WTC11 (cell line): ENCODE data around the gene NQO2.

Source experiments
- CREB1 ChIP-seq: sonication (generic); formaldehyde crosslinking; IDR thresholded peaks from 2 replicates; pipeline ENCODE4 v1.8.0; 2023; ENCODE audit warnings: mild to moderate bottlenecking, missing genetic modification reagents
- ELF4 ChIP-seq: sonication (generic); formaldehyde crosslinking; IDR thresholded peaks from 2 replicates; pipeline ENCODE4 v1.8.1; 2022; ENCODE audit warnings: low read depth, mild to moderate bottlenecking, moderate library complexity, missing genetic modification reagents
- ETV6 ChIP-seq: sonication (generic); formaldehyde crosslinking; IDR thresholded peaks from 2 replicates; pipeline ENCODE4 v1.8.1; 2022; ENCODE audit warnings: mild to moderate bottlenecking, missing genetic modification reagents
- JUN ChIP-seq: sonication (generic); formaldehyde crosslinking; IDR thresholded peaks from 2 replicates; pipeline ENCODE4 v1.8.0; 2023; ENCODE audit warnings: mild to moderate bottlenecking, missing genetic modification reagents
- NR1H2 ChIP-seq: sonication (generic); formaldehyde crosslinking; IDR thresholded peaks from 2 replicates; pipeline ENCODE4 v1.9.0; 2021; ENCODE audit warnings: mild to moderate bottlenecking, moderate library complexity, missing genetic modification reagents
- RELA ChIP-seq: sonication (generic); formaldehyde crosslinking; IDR thresholded peaks from 2 replicates; pipeline ENCODE4 v1.8.1; 2022; ENCODE audit warnings: missing genetic modification reagents, mild to moderate bottlenecking, borderline replicate concordance
- RORB ChIP-seq: fragments of 250-450 bp; sonication (Bioruptor Pico); IDR thresholded peaks from 2 replicates; pipeline ENCODE4 v1.9.0; 2021; ENCODE audit warnings: mild to moderate bottlenecking
- SP1 ChIP-seq: sonication (generic); formaldehyde crosslinking; conservative IDR thresholded peaks from 2 replicates; pipeline ENCODE4 v1.8.1; 2022; ENCODE audit warnings: missing genetic modification reagents
- TEAD1 ChIP-seq: sonication (generic); formaldehyde crosslinking; IDR thresholded peaks from 2 replicates; pipeline ENCODE4 v1.8.0; 2022; ENCODE audit warnings: mild to moderate bottlenecking, missing genetic modification reagents
- TEAD4 ChIP-seq: sonication (generic); formaldehyde crosslinking; IDR thresholded peaks from 2 replicates; pipeline ENCODE4 v1.8.0; 2022; ENCODE audit warnings: mild to moderate bottlenecking, missing genetic modification reagents
- TF ChIP-seq, protein P1 (sequence below): fragments of 200-600 bp; IDR thresholded peaks from 2 replicates; pipeline ENCODE4 v1.8.0; 2022; ENCODE audit warnings: antibody characterized with exemption
- TF ChIP-seq, protein P2 (sequence below): fragments of 250-450 bp; sonication (Bioruptor Pico); IDR thresholded peaks from 2 replicates; pipeline ENCODE4 v1.9.0; 2021; ENCODE audit warnings: mild to moderate bottlenecking

DNA sequence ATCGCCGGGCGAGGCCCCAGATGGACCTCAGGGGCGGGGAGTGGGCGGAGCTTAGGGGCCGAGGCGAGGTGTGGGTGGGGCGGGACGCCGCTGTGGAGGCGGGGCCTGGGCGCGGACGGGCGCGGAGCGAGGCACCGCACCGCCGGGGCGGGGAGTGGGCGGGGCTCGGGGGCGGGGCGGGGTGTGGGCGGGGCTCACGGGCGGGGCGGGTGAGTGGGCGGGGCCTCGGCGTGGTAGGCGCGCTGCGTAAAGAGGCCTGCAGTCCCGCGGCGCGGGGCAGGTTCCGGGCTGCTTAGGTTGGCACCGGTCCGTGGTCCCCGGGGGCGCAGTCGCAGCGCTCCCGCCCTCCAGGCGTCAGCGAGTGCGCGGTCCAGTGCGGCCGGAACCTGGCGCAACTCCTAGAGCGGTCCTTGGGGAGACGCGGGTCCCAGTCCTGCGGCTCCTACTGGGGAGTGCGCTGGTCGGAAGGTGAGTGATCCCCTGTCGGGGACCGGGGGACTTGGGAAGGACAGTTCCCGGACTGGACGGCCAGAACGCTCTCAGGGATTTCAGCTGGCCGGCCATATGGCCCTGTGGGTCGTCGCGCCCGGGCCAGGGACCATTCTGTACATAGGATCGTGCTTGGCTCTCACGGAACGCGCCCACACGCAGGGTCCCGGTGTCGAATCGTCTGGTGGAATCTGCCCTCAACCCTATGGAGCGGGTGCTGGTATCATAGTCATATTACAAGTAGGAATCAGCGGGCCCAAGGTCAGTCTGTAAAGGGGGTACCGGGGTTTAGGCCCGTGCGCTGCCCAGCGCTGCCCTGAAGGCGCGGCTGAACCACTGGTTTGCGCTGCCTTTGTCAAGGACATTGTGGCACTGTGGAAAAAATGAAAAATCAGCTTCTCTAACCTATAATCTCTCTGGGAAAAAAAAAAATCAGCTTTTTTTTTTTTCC is at the start of gene NQO2:
- TF ChIP-seq, protein P1, sequence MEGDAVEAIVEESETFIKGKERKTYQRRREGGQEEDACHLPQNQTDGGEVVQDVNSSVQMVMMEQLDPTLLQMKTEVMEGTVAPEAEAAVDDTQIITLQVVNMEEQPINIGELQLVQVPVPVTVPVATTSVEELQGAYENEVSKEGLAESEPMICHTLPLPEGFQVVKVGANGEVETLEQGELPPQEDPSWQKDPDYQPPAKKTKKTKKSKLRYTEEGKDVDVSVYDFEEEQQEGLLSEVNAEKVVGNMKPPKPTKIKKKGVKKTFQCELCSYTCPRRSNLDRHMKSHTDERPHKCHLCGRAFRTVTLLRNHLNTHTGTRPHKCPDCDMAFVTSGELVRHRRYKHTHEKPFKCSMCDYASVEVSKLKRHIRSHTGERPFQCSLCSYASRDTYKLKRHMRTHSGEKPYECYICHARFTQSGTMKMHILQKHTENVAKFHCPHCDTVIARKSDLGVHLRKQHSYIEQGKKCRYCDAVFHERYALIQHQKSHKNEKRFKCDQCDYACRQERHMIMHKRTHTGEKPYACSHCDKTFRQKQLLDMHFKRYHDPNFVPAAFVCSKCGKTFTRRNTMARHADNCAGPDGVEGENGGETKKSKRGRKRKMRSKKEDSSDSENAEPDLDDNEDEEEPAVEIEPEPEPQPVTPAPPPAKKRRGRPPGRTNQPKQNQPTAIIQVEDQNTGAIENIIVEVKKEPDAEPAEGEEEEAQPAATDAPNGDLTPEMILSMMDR, result no peak
- TF ChIP-seq RELA (CRISPR knock-in tag) (no peak; the same call in 1 of the 2 replicates), NR1H2 (no peak), CREB1 (CRISPR knock-in tag) (0 out of 2 replicates have a peak, but pooled peaks have one; percentile 43), RORB (CRISPR knock-in tag) (no peak), ETV6 (CRISPR knock-in tag) (peak; percentile 52; the same call in 1 of the 2 replicates), TEAD4 (CRISPR knock-in tag) (no peak), ELF4 (CRISPR knock-in tag) (no peak), SP1 (CRISPR knock-in tag) (peak; percentile 81), JUN (peak; percentile 67), TEAD1 (CRISPR knock-in tag) (no peak; the same call in 1 of the 2 replicates)
- TF ChIP-seq, protein P2, sequence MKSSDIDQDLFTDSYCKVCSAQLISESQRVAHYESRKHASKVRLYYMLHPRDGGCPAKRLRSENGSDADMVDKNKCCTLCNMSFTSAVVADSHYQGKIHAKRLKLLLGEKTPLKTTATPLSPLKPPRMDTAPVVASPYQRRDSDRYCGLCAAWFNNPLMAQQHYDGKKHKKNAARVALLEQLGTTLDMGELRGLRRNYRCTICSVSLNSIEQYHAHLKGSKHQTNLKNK, result no peak
